Measurements from ENCODE around the gene WIPI1.

DNA sequence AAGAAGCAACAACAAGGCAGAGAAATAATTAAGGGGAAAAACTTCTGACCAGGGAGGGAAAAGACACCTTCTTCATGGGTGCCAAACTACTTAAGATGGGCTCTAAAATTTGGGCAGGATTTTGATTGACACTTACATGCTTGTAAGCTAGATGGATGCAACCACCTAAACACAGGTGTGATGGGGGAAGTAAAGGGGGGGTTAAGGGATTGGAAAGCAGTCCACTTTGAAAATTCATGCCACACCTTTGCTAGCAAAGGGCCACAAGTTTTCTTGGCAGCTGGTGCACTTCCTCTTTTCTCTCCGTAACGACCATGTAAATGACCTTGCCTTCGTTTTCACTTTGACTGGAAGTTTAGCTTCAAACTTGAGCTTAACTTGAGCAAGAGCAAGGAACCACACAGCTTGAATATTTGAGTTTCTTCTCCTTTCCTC lies 40.6 kb upstream of the WIPI1 start:
- TF ChIP-seq, protein P1, sequence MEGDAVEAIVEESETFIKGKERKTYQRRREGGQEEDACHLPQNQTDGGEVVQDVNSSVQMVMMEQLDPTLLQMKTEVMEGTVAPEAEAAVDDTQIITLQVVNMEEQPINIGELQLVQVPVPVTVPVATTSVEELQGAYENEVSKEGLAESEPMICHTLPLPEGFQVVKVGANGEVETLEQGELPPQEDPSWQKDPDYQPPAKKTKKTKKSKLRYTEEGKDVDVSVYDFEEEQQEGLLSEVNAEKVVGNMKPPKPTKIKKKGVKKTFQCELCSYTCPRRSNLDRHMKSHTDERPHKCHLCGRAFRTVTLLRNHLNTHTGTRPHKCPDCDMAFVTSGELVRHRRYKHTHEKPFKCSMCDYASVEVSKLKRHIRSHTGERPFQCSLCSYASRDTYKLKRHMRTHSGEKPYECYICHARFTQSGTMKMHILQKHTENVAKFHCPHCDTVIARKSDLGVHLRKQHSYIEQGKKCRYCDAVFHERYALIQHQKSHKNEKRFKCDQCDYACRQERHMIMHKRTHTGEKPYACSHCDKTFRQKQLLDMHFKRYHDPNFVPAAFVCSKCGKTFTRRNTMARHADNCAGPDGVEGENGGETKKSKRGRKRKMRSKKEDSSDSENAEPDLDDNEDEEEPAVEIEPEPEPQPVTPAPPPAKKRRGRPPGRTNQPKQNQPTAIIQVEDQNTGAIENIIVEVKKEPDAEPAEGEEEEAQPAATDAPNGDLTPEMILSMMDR (optimal IDR thresholded peaks at IDR 0.05 in 1 of 3, IDR thresholded peaks at IDR 0.05 in 1 of 3, conservative IDR thresholded peaks at IDR 0.05 in 1 of 3; ENCODE audit: extremely low read depth in 1 of 3, insufficient read depth in 2 of 3, low read length in 3 of 3), result no peak
- TF ChIP-seq EZH2 (IDR thresholded peaks at IDR 0.05; ENCODE audit: low read length), result no peak

Data from keratinocyte (primary cell).